Islet of Langerhans (tissue), 1 donor: ENCODE data around the gene TEAD1.

Source experiments
- FAIRE-seq: peaks from one replicate; lab custom pipeline; 2011; peaks lifted over from hg19 to GRCh38; lab: Jason Lieb, UNC

Gene TEAD1

DNA sequence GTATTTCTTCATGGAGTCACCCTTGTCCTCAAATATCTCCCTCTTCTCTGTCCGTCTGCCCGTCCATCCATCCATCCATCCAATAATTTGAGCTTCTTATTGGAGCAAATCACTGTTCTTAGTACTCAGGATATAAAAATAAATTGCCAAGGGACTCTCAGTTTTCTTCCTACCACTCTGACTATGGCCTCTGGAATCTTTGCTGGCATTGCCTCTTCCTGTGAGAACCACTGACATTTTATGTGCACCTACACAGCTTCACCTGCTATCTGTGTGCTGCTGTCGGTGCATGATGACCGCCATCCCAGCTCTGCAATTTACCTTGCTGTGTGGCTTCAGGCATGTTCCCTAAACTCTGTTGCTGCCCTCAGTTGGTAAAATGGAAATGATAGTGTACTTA, 37.9 kb downstream of the TEAD1 start:
- FAIRE-seq, result no peak

DNA sequence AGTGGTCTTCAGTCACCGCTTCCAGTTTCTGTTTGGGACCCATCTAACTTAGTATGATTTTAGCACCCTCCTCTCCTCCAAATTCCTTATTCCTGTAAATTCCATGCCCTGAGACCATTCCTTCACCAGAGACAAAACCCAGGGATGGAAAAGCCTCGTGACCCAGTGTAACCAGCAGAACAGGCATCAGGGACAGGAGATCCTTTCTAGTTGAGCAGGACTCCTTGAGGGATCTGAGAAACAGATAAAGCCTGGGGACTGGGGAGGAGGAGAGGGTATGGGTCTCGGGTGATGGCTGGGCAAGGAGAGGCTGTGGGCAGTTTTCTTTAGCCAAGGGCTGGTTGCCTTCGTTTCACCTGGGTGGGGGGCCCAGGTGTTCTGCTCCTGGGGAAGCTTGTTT, 40.9 kb downstream of the TEAD1 start:
- no peak for FAIRE-seq

DNA sequence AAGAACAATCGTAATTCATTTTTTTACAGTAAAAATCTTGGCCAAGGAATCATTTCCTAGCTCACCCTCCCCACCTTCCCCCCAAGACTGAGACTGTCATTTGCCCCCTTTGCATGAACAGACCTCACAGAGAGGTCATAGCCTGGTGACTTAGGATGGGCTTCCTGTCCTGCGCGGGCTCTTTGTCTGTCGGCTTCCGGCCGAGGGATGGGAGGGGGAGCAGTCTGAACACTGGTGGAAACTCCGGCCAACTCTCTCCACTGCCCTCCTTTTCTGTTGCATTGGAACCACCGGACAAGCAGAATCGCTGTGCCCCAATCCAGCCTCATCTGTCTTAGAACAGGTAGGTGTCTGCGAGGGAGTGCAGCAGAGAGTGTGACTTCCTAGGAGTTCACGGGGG, 41.7 kb downstream of the TEAD1 start:
- no peak for FAIRE-seq

DNA sequence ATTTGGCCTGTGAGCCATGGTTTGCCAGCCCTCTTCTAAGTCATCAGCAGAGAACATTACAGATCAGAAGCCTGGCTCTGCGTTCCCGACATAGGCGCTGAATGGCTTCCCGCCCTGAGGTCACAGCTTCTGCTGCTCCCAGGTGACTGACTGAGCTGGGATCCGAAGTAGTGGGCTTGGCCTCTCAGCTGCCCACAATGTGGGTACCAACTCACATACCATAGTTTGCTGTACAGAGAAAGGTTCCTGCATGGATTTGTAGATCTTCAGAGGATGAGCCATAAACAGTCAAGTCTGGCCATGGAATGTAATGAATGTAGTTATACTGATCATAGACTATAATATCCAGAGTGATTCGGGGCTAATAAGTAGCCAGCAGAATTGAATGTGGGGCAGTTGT, 42.6 kb downstream of the TEAD1 start:
- no peak for FAIRE-seq

DNA sequence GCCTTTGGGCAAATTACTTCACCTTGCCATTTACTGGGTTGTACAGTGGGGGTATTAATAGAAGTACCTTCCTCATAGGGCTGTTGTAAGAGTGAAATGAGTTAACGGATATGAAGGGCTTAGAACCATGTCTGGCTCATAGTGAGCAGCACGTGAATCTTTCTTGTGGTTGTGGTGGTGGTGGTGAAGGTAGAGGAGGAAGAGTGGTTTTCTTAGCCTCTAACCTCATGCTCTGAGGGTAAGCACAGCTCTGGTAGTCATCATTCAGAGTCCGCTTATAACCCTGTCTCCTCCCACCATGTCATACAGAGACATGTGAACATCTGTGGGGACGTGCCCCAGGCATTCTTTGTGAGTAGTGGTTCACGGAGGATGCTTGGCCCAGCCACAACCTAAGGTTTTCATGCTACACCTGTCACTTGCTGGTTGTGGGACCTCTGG, 43.6 kb downstream of the TEAD1 start:
- FAIRE-seq, result no peak

DNA sequence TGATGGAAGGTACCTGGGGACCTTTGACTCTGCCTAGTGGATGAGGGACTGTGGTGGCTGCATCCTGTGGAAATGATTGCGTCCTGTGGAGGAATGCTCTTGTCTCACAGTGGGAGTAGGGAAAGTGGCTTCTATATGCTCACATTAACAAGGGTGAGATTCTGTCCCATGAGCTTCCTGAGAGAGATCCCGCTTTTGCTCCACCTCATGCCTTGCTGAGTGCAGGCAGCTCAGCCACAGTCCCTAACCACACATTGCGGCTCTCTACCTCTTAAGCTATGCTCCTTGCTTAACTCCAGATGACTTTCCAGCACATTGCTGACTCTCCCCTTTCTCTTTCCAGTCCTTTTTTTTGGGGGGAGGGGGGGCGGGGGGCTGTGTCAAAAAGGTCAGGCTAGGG, 45.0 kb downstream of the TEAD1 start:
- FAIRE-seq, result no peak

DNA sequence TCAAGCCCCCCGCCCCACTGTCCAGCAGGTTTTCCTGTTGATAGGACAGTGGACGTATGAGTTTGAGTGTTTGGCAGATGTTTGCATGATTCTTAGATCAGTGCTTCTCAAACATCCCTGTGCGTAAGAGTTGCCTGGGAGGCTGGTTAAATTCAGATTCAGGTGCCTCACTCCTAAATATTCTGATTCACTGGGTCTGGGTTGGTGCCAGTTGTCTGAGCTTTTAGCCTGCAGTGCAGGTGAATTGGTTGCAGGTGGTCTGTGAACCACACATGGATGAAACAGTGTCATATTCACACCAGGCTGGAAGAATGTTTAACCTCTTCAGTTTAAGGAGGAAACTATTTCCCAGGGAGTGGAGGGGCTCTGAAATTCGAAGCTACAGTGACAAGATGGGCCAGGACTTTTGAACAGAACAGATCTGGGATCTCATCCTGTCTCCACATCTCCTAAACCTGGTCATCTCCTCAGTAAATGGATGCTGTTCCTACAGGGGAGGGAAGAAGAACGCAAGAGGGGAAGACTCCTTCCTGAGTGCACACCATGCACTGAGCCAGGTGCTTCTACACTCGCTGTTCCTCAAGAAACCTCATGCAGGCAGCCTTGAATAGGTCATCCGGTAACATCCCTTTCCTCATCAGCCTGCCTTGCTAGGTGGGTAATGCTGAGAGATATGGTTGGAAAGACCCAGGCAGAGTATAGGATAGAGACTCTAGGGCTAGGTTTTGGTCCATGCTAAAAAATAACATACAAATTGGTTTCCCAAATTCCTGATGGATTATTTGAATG, 47.8 kb downstream of the TEAD1 start:
- no peak for FAIRE-seq

DNA sequence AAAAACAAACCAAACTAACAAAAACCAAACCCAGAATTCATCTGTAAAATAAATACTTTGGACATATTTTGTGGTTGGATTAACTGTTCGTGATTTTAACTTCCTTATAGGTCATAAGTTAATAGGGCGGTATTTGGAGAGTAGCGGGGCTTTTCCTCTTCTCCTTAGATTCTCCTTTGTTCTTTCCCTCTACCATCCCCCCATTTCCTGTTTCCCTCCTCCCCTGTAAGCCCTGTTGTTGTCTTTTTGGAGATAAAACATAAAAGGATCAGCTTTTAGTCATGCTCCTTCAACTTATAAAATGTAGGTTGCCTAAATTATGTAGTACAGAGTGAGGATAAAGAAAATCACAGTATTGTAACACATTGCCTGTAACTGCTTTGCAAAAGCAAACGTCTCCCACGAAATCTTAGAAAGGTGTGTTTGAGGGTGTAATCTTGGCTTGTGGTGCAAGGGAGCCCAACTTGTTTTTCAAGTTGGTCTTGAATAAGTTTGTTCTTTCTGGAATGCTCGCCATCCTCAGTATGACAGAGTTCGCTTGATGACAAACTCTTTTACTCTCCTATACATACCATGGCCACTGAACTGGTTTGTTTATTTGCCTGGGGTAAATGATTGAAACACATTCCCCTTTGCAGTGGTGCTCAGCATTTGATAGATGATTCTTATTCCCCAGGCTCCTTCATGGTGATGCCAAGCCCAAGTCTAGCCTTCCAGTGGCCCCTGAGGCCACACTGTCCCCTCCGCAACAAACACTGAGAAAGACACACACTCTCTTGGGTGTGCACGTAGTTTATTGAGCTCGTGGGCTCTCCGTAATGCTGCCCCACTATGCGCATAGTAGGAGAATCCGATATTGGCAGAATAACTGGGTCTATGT, 49.4 kb downstream of the TEAD1 start:
- no peak for FAIRE-seq

DNA sequence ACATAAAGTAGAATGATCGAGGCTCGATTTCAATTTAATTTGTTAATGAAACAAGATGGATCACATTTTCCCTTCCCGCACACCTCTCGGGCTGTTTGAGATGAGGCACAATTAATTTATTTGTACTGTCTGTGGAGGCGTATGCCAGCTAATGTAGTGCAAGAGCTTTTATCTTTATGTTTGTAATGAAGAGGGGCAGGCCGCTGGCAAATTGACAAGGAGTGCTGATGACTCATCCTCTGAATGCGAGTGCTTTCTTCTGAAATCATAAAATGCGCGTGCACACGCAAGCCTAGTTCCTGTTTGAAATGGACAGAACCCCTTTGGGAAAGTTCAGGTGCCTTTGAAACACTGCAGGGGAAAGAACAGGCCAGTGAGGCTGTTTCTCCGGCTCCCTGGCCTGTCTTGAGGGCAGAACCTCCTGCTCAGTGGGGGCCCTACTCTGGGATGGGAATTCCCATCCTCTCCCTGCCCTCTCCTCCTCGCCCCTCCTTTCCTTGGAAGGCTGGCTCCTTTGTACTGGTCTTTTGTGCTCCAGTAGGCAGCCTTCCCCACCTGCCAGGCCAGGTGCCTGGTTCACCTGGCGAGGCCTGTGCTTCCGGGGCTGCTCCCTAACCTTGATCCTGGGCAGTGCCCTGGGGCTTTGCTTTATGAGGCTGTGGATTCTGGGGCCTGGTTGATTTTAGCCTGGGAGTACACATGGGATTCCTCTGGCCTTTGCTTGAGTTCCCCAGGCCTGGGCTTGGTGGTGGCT, 50.3 kb downstream of the TEAD1 start:
- peak; percentile 93 for FAIRE-seq

DNA sequence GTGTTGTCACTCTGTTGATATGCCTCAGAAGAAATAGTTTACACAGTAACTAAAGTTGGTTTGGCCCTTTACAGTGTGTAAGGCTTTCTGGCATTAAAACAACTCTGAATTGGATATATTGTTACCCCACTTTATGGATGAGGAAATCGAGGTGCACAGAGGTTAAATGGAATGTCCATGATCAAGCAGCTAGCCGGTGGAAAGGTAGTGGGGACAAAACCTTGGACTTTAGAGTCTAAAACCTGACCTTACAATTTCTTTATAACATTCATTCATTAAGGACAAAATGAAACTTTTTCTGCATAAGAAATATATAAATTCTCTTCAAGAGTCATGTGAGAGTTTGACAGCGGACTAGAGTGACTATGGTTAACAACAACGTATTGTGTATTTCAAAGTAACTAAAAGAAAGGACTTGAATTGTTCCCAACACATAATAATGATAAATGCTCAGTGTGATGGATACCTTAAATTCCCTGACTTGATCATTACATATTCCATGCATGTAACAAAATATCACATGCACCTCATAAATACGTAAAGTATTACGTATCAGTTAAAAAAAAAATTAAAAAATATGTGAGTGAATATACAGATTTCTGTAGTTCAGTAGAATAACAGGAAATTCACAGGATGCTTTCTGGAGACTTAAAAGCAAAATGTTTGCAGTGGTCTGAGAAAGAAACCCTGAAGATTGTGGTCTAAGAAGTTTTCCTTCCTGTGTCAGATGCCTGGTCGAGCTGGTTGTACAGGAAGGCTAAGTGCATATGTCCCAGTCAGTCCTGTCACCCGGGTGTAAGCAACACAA, 51.0 kb downstream of the TEAD1 start:
- no peak for FAIRE-seq

DNA sequence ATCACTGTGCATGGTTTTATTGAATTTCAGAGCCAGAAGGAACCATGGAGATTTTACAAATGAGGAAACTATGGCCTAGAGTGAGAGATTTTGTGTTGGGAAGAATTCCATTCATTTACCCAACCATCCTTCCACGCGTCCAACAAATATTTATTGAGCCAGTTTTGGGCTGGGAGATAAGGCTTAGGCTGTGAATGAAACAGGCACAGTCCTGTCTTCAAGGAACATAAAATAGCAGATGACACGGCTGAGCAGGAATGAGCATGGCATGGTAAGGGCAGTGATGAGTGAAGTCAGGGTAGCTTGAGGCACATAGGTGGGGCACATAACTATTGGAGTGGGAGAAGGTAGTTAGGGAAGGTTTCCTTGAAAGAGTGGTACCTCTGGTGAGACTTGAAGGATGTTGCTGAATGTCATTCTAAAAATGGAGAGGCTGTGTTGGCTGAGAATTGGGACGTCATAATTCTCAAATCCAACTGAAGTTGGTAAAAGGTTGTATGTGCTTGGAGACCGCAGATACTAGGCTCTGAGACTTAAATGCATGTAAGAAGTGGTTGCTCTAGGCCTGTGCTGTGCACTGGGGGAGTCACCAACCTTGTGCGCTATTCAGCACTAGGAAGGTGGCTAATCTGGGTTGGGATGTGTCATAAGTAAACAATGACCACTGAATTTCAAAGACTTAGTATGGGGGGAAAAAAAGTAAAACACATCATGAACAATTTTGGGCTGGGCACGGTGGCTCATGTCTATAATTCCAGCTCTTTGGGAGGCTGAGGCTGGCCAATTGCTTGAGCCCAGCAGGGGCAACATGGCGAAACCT, 51.9 kb downstream of the TEAD1 start:
- no peak for FAIRE-seq

DNA sequence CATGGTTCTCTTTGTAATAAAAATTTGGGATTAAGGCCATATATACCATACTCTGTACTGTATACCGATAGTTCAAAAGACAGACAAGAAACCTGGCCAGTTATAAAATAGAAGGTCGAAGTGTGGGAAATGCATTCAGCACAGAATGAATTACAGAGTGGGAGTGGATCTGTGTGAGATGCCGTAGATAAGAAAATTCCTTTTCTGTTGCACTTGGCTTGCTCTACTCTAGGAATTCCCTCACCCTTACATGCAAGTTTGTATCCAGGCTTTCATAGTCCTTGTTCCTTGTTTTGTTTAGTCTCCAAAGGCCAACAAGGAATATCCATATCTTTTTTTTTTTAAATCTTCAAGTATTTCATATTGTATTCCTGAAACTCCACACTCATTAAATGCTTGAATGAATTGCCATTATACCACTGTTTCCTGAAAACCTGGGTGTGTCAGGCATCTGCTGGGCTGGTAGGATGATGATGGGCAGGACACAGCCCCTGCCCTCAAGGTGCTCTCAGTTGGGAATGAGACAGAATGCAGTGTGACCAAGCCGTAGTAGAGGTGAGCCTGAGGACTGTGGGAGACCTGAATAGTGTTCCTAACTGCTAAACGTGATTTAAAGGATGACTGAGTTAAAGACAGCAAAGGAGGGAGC, 53.5 kb downstream of the TEAD1 start:
- no peak for FAIRE-seq

DNA sequence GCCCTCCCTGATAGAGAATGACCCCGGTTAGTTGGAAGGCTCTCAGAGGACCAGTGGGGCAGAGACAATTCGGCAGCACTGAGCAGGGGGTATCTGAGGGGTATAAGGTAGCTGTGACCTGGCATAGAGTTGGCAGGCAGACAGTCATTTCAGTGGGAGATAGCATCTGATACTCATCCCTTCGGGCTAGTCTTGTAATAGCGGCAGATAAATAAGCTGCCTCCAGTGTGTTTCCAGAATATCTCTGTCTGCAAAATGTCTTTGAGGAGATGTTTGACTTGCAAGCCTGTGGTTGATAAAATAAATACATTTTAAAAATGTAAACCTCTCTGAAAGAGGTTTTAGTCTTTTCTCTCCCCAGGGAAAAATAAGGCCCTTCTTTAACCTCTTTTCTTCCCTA, 54.2 kb downstream of the TEAD1 start:
- no peak for FAIRE-seq

DNA sequence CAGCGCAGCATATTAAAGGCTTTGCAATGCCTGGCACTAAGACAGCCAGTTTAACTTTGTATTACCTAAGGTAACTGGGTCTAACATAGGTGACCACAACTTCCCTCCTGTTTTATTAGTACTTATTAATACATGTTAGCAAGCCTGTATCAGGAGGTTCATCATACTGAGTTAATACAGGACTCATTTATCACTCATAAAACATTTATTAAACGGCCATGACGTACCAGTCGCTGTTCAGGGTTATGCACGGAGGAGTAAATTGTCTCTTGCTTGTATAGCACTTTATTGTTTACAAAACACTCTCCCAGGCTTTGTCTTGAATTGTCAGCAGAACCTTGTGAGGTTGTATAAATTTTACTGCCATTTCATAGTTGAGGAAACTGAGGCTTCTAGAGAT, 55.7 kb downstream of the TEAD1 start:
- FAIRE-seq, result no peak

DNA sequence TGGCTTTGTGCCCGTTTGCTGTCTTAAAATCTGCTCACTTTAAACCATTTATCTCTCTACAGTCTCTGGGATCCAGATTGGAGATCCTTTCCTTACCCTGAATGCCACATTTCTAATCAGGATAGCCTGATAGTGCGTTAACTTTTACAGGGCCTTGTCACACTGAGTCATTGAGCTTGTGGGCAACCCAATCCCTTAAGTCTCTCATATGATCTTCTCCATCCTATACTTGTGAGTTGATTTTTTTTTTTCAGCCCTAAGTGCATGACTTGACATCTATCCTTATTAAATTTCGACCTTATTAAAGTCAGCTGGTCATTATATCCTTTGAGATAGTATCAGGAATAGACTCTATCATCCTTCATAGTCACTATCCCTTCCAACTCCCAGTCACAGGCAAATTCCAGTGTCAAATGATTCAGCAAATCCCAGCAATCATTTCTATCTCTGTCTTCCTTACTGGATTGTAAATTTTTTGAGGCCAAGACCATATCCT, 57.7 kb downstream of the TEAD1 start:
- FAIRE-seq, result no peak

DNA sequence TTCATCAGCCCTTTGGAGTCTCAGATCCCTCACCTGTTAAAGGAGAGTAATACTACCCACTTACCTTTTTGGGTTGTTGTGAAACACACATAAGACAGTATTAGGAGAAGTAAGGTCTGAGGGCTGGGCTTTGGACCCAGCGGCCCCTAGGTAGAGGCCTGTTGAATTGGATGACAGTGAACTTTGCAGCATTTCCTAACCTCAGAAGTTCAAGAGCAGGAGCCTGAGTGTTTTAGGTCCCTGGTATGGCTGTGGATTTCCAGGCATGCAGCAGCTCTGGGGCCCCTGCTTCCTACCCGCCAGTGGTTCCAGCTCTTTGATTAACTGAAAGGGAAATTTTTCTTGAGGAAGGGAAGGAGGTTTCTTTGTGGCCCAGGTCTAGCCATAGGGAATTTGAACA, 58.9 kb downstream of the TEAD1 start:
- no peak for FAIRE-seq

DNA sequence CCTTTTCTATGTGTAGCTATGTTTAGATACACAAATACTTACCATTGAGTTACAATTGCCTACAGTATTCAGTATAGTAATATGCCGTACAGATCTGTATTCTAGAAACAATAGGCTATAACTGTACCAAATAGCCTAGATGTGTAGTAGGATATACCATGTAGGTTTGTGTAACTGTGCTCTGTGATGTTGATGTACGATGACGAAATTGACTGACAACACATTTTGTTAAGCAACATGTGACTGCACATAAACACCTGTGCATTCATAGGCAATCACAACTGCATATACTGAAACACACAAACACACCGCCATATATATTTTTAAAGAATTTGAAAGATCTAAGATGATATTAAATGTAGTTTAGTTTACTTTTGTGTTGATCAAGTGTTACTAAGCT, 60.4 kb downstream of the TEAD1 start:
- FAIRE-seq, result no peak

DNA sequence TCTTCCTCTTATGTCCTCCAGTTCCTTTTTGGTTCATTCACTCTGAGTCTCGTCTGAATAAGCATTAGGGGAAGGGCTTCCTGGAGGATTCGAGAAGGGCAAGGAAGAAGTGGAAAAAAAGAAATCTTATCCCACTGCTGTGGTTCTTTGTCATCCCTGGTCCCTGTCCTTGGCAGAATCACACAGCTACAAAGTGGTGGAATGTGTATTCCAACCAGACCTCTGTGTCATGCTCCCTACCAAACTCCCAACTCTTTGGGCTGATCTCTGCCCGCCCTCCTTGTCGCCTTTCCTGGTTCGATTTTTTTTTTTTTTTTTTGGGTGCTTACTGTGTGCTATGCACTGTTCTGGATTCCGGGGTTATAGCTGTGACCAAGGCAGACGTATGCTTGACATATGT, 61.0 kb downstream of the TEAD1 start:
- FAIRE-seq, result no peak

DNA sequence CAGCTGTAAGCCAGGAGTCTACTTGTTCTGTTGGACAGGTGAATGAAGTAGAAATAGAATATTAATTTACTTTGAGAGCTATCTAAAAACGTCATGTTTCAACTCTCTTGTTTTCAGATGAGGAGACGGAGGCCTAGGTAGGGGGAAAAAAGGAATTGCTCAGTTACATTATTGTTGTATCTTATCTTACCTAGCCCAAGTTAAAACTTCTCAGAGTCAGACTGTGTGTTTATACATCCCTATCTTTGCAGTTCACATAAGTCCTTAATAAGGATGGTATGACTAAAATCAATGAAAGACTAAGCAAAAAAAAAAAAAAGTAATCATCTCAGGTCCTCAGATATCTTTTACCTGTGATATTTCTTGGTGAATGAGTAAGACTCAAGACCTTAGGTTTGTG, 62.8 kb downstream of the TEAD1 start:
- FAIRE-seq, result no peak

DNA sequence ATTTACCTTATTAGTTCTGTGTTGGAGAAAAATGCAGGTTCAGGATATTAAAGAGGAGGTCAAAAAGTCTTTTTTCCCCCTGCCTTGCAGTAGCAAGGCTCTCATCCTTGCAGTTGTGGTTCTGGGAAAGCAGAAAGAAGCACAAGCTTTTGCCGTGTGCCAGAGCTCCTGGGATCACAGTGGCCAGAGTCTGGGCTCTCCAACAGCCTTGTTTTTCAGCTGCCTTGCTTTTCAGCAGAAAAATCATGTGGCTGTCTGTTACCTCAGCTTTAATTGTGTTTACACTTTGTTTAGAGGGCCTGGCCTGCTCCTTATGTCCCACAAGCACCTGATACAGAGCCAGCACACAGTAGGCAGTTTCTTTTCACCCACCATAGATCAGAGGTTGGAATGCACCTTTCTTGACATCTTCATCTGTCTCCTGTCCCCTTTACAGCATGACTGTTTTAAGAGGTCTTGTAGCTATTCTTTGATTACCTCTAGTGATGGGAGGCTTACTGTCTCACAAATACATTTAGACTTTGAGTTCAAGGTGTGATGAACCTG, 67.5 kb downstream of the TEAD1 start:
- no peak for FAIRE-seq
